K562 (cell line): ENCODE data around the gene ZDHHC1. TPM values are rescaled to one million over a fixed set of nuclear protein-coding genes. Genes with fewer than 3 reads are reported as not detected.

Experiments used
- ATAC-seq: fragments of 200-7000 bp; cut with Tn5 transposase; 3 replicates; pipeline ENCODE4 v1.9.1; 2020; ENCODE audit warnings: moderate library complexity
- BruUV-seq: library from RNA; stranded (reverse); fragments of 400-500 nt; replicated peaks from 2 replicates; lab custom pipeline; 2021; lab: Mats Ljungman, UMichigan
- CTCF ChIA-PET: fragments of 300-600 bp; formaldehyde crosslinking; extraction: SDS; loops from one replicate; lab custom pipeline; 2021; ENCODE audit warnings: low intra/inter-chr PET ratio; lab: Yijun Ruan, JAX
- POLR2A ChIA-PET: fragments of 300-600, 350-650 bp; sonication (Branson Sonifier 250); formaldehyde crosslinking; extraction: SDS; loops from one replicate; lab custom pipeline; 2021; ENCODE audit warnings: antibody characterized with exemption, inconsistent platforms; lab: Yijun Ruan, JAX
- DNase-seq, 4 experiments: peaks; one replicate each; pipeline versions ENCODE4 v3.0.0 to v3.0.0-alpha.2; 2011 to 2018; ENCODE audit warnings: low spot score in 3 of 4, mixed read lengths in 3 of 4; ENCODE audit errors: extremely low read depth in 1 of 4
- FAIRE-seq: peaks from 2 replicates; lab custom pipeline; 2011; peaks lifted over from hg19 to GRCh38; lab: Jason Lieb, UNC
- H2AFZ ChIP-seq: 2 replicates; pipeline ENCODE4 v1.6.0; 2011; ENCODE audit warnings: low read depth, low read length, control low read depth, inconsistent platforms
- H3K27ac ChIP-seq: fragments of 200-600 bp; 3 replicates; pipeline ENCODE4 v1.8.0; 2011; ENCODE audit warnings: low read depth, mild to moderate bottlenecking, control low read depth, inconsistent platforms, low read length, moderate library complexity, mixed read lengths; ENCODE audit errors: extremely low read depth
- H3K27me3 ChIP-seq, 2 experiments: fragments of 300-600 bp in 1 of 2; 2 replicates in 1 of 2; 3 replicates in 1 of 2; pipeline versions ENCODE4 v1.6.0 to v1.8.0; 2011; ENCODE audit warnings: inconsistent platforms in 2 of 2, low read length in 2 of 2, mild to moderate bottlenecking in 1 of 2, mixed read lengths in 1 of 2, moderate library complexity in 1 of 2; ENCODE audit not compliant: control insufficient read depth in 2 of 2, insufficient read depth in 2 of 2
- H3K36me3 ChIP-seq: fragments of 300-600 bp; 3 replicates; pipeline ENCODE4 v1.8.0; 2011; ENCODE audit warnings: mild to moderate bottlenecking, low read length, inconsistent platforms; ENCODE audit not compliant: control insufficient read depth, insufficient read depth
- H3K4me1 ChIP-seq, 2 experiments: fragments of 200-600 bp in 1 of 2; replicated peaks in 1 of 2; 2 replicates in 1 of 2; 3 replicates in 1 of 2; pipeline versions ENCODE4 v1.5.1 to v1.8.0; 2011; ENCODE audit warnings: inconsistent platforms in 2 of 2, low read length in 2 of 2, mild to moderate bottlenecking in 1 of 2, mixed read lengths in 1 of 2, moderate library complexity in 1 of 2; ENCODE audit not compliant: control insufficient read depth in 2 of 2, insufficient read depth in 2 of 2
- H3K4me2 ChIP-seq: 2 replicates; pipeline ENCODE4 v1.6.1; 2011; ENCODE audit warnings: low read length, control low read depth, inconsistent platforms, mixed read lengths; ENCODE audit not compliant: insufficient read depth
- H3K4me3 ChIP-seq: fragments of 200-600 bp; sonication (generic), shearing (Covaris generic); 2 replicates; pipeline ENCODE4 v1.5.1; 2016; ENCODE audit warnings: control low read depth, inconsistent platforms
- H3K79me2 ChIP-seq: fragments of 200-600 bp; 3 replicates; pipeline ENCODE4 v1.8.0; 2011; ENCODE audit warnings: low read length, inconsistent platforms; ENCODE audit not compliant: control insufficient read depth, insufficient read depth
- H3K9ac ChIP-seq, 2 experiments: 2 replicates each; pipeline versions ENCODE4 v1.6.0 to v1.6.1; 2011; ENCODE audit warnings: low read depth in 2 of 2, low read length in 2 of 2, control low read depth in 1 of 2, inconsistent platforms in 1 of 2, mild to moderate bottlenecking in 1 of 2, mixed read lengths in 1 of 2; ENCODE audit not compliant: insufficient read depth in 1 of 2
- H3K9me1 ChIP-seq: one replicate; pipeline ENCODE4 v1.6.0; 2011; ENCODE audit warnings: inconsistent platforms, mild to moderate bottlenecking, low read length, moderate library complexity; ENCODE audit not compliant: control insufficient read depth, insufficient read depth
- H3K9me3 ChIP-seq: replicated peaks from 2 replicates; pipeline ENCODE4 v1.5.1; 2011; ENCODE audit warnings: low read depth, low read length, inconsistent platforms; ENCODE audit not compliant: control insufficient read depth, insufficient read depth
- H4K20me1 ChIP-seq: replicated peaks from 2 replicates; pipeline ENCODE4 v1.6.1; 2011; ENCODE audit warnings: low read length, inconsistent platforms, mixed read lengths; ENCODE audit not compliant: control insufficient read depth, insufficient read depth
- HSF4 ChIP-seq: fragments of 250-450 bp; sonication (Bioruptor Pico); IDR thresholded peaks from 2 replicates; pipeline ENCODE4 v2.1.2; 2022; ENCODE audit warnings: mild to moderate bottlenecking, moderate library complexity, borderline replicate concordance
- KLF13 ChIP-seq: fragments of 450-650 bp; IDR thresholded peaks from 2 replicates; pipeline ENCODE4 v1.6.1; 2016; ENCODE audit warnings: missing genetic modification characterization, low read depth, mild to moderate bottlenecking, missing compliant biosample characterization, moderate library complexity, borderline replicate concordance
- KLF16 ChIP-seq: IDR thresholded peaks from 2 replicates; pipeline ENCODE4 v1.6.1; 2016; ENCODE audit warnings: antibody characterized with exemption
- MCM2 ChIP-seq: fragments of 450-650 bp; IDR thresholded peaks from 2 replicates; pipeline ENCODE4 v1.6.1; 2017; ENCODE audit warnings: low read depth, mild to moderate bottlenecking
- MEIS2 ChIP-seq: fragments of 450-650 bp; IDR thresholded peaks from 2 replicates; pipeline ENCODE4 v1.6.1; 2014; ENCODE audit warnings: mild to moderate bottlenecking; ENCODE audit not compliant: partially characterized antibody
- NCOA4 ChIP-seq: fragments of 450-650 bp; IDR thresholded peaks from 2 replicates; pipeline ENCODE4 v1.6.1; 2018; ENCODE audit warnings: mild to moderate bottlenecking; ENCODE audit not compliant: partially characterized antibody
- PTRF ChIP-seq: fragments of 450-650 bp; IDR thresholded peaks from 2 replicates; pipeline ENCODE4 v1.6.1; 2016; ENCODE audit warnings: mild to moderate bottlenecking, missing genetic modification characterization, missing compliant biosample characterization
- SIN3B ChIP-seq: fragments of 450-650 bp; IDR thresholded peaks from 2 replicates; pipeline ENCODE4 v1.6.1; 2017; ENCODE audit warnings: low read depth, mild to moderate bottlenecking, moderate library complexity
- TCF3 ChIP-seq: sonication (generic); formaldehyde crosslinking; IDR thresholded peaks from 2 replicates; pipeline ENCODE4 v1.4.0; 2020; ENCODE audit warnings: mild to moderate bottlenecking, missing genetic modification reagents
- WGBS: fragments of 100-300 bp; shearing (Covaris generic); methylation state at CpG from one replicate; pipeline ENCODE4 v1.1.6; 2016; ENCODE audit warnings: low coverage, mixed read lengths; ENCODE audit not compliant: insufficient coverage; ENCODE audit errors: missing lambda C conversion rate; 5-methylcytosine and 5-hydroxymethylcytosine counted together
- in situ Hi-C: fragments of 300-500 bp; cut with MboI; formaldehyde crosslinking; loops from 4 replicates; pipeline ENCODE4 v1.15.0; 2018; ENCODE audit warnings: inconsistent platforms, mixed read lengths
- intact Hi-C: fragments of 100-400 bp; cut with micrococcal nuclease; formaldehyde crosslinking; loops from 2 replicates; pipeline ENCODE4 v1.14.2; 2022
- polyA plus RNA-seq, 8 experiments: library from polyadenylated mRNA; depleted of rRNA in 4 of 8; stranded (reverse) in 5 of 8; unstranded in 3 of 8; fragments of >200 nt; fragmentation: Nextera tagmentation in 2 of 8; fragmentation: Illumina TruSeq in 1 of 8; extraction: Ambion mirVana in 2 of 8; extraction: Trizol in 1 of 8; gene quantifications; 2 replicates each; pipeline versions ENCODE4 v1.2.1 to v1.2.3, GENCODE V29; 2011 to 2014; ENCODE audit warnings: inconsistent platforms in 1 of 8, missing spikeins in 1 of 8
- total RNA-seq, 7 experiments: library from RNA; depleted of rRNA in 6 of 7; stranded (reverse); fragments of >200 nt in 6 of 7; fragmentation: Illumina TruSeq in 2 of 7; extraction: Trizol in 2 of 7; gene quantifications; 2 replicates each; pipeline versions ENCODE4 v1.2.1 to v1.2.3, GENCODE V29; 2011 to 2021; ENCODE audit warnings: low replicate concordance in 1 of 7
- TF ChIP-seq, protein P1 (sequence below): fragments of 450-650 bp; IDR thresholded peaks from 2 replicates; pipeline ENCODE4 v1.6.1; 2016
- TF ChIP-seq, protein P2 (sequence below): fragments of 250-450 bp; sonication (Bioruptor Pico); IDR thresholded peaks from 2 replicates; pipeline ENCODE4 v1.4.0; 2020

The ZDHHC1 gene
- total and polyA plus RNA-seq, 9 of the 15 experiments (the other 6 are each of a cell fraction or from before 2014, with no cell fraction given) = 0.06 to 0.77 (median 0.25) TPM; not detected in 4

DNA sequence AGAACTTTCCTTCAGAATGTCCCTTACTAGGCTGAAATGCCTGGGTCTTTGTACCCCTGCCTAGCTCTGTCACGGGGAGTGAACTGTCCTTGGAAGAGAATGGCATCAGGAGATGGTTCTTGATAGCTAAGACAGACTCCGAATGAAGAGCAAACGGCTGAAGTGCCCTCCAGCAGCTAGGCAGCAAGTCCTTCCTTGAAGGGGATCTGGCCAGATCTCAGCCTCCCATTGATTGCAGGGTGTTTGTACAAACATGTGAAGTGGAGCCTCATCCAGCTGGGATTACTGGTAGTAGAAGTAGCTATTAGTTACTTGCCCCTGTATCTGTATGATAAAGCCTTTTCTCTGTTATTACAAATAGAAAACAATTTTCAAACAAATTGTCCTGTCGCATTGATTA is 58.7 kb downstream of the ZDHHC1 start:
- no peaks in the 10 kb centered on the region for H3K9me3 ChIP-seq
- POLR2A ChIA-PET = interaction anchor here (0.7 kb wide), 1 partner anchor 306 kb away, joined by 3 read pairs; no protein-coding TSS in a partner anchor

DNA sequence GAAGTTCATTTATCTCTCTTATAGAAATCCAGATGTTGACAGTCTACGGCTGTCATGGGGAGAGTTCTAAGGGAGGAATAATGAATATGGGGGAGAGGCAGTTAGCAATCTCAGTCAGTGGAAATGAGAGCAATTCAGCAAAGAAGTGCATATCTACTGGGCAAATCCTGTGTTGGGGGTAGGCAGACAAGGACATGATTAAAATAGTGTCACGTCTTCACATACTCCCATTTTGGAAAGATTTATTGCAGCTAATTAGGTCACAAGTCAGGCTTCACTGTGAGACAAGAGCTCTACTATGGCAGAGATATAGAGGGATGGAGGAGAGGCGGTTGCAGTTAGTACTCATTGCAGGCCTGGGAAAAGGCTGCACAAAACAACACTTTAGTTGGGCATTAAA is 59.9 kb downstream of the ZDHHC1 start:
- WGBS = 2% methylated on average over 3 of the region's 3 CpGs
- FAIRE-seq (no peak), ATAC-seq (no peak; the same call in 2 of the 3 replicates), DNase-seq (no peak)
- no TSS peak for BruUV-seq
- CTCF ChIA-PET = no interaction called here
- in situ Hi-C loops (no loop called here), intact Hi-C loops (no loop called here)
- Histone ChIP-seq H3K36me3 (no peaks in the 10 kb centered on the region), H3K4me3 (no peak overlapping the region), H3K9me3 (no peaks in the 10 kb centered on the region), H2AFZ (no peak overlapping the region), H3K4me2 (no peak overlapping the region), H3K79me2 (no peaks in the 10 kb centered on the region), H4K20me1 (no peaks in the 10 kb centered on the region), H3K27ac (no peak overlapping the region), H3K9ac (no peak overlapping the region), H3K9me1 (no peaks in the 10 kb centered on the region), H3K27me3 (peaks cover 20 to 25% of the 10 kb centered on the region in 2 experiments), H3K4me1 (no peaks in the 10 kb centered on the region; a peak in 1 of 5 replicates)
- POLR2A ChIA-PET = interaction anchor here (0.7 to 1.0 kb wide), 3 partner anchors 11 to 74 kb away, joined by 3 to 5 read pairs (median 3); no protein-coding TSS in a partner anchor
- TF ChIP-seq TCF3 (CRISPR knock-in tag) (no peak), PTRF (no peak), MEIS2 (peak; percentile 87), KLF13 (tag) (no peak), KLF16 (no peak), HSF4 (CRISPR knock-in tag) (no peak)
- TF ChIP-seq, protein P1, sequence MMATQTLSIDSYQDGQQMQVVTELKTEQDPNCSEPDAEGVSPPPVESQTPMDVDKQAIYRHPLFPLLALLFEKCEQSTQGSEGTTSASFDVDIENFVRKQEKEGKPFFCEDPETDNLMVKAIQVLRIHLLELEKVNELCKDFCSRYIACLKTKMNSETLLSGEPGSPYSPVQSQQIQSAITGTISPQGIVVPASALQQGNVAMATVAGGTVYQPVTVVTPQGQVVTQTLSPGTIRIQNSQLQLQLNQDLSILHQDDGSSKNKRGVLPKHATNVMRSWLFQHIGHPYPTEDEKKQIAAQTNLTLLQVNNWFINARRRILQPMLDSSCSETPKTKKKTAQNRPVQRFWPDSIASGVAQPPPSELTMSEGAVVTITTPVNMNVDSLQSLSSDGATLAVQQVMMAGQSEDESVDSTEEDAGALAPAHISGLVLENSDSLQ = peak; percentile 46; the same call in 1 of the 2 replicates
- TF ChIP-seq, protein P2, sequence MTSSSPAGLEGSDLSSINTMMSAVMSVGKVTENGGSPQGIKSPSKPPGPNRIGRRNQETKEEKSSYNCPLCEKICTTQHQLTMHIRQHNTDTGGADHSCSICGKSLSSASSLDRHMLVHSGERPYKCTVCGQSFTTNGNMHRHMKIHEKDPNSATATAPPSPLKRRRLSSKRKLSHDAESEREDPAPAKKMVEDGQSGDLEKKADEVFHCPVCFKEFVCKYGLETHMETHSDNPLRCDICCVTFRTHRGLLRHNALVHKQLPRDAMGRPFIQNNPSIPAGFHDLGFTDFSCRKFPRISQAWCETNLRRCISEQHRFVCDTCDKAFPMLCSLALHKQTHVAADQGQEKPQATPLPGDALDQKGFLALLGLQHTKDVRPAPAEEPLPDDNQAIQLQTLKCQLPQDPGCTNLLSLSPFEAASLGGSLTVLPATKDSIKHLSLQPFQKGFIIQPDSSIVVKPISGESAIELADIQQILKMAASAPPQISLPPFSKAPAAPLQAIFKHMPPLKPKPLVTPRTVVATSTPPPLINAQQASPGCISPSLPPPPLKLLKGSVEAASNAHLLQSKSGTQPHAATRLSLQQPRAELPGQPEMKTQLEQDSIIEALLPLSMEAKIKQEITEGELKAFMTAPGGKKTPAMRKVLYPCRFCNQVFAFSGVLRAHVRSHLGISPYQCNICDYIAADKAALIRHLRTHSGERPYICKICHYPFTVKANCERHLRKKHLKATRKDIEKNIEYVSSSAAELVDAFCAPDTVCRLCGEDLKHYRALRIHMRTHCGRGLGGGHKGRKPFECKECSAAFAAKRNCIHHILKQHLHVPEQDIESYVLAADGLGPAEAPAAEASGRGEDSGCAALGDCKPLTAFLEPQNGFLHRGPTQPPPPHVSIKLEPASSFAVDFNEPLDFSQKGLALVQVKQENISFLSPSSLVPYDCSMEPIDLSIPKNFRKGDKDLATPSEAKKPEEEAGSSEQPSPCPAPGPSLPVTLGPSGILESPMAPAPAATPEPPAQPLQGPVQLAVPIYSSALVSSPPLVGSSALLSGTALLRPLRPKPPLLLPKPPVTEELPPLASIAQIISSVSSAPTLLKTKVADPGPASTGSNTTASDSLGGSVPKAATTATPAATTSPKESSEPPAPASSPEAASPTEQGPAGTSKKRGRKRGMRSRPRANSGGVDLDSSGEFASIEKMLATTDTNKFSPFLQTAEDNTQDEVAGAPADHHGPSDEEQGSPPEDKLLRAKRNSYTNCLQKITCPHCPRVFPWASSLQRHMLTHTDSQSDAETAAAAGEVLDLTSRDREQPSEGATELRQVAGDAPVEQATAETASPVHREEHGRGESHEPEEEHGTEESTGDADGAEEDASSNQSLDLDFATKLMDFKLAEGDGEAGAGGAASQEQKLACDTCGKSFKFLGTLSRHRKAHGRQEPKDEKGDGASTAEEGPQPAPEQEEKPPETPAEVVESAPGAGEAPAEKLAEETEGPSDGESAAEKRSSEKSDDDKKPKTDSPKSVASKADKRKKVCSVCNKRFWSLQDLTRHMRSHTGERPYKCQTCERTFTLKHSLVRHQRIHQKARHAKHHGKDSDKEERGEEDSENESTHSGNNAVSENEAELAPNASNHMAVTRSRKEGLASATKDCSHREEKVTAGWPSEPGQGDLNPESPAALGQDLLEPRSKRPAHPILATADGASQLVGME (CRISPR knock-in tag) = no peak

More for the DNA sequence above, 58.7 kb downstream of the ZDHHC1 start:
- Histone ChIP-seq H3K4me3 (no peak overlapping the region), H4K20me1 (no peaks in the 10 kb centered on the region), H3K27ac (no peak overlapping the region), H3K36me3 (no peaks in the 10 kb centered on the region), H3K9ac (peak overlapping the region in 1 of 2 experiments; percentile 28; a peak in 1 of 4 replicates), H3K9me1 (no peaks in the 10 kb centered on the region), H2AFZ (no peak overlapping the region), H3K79me2 (no peaks in the 10 kb centered on the region), H3K27me3 (peaks cover 18 to 24% of the 10 kb centered on the region in 2 experiments), H3K4me2 (no peak overlapping the region), H3K4me1 (no peaks in the 10 kb centered on the region; a peak in 1 of 5 replicates)
- intact Hi-C loops = no loop called here
- CTCF ChIA-PET = no interaction called here
- WGBS = 5% methylated on average over 4 of the region's 4 CpGs
- FAIRE-seq (no peak), ATAC-seq (no peak), DNase-seq (no peak)
- in situ Hi-C loops = no loop called here
- no peak for TF ChIP-seq SIN3B
- TF ChIP-seq NCOA4 = no peak
- no peak for TF ChIP-seq MCM2
- TF ChIP-seq, all 486 proteins: peak for 0
- BruUV-seq = no TSS peak
